SJCRH30 (cell line): ENCODE results near the gene ABCA3. TPM values are rescaled to one million over a fixed set of nuclear protein-coding genes. Genes with fewer than 3 reads are reported as not detected.

Experiments used
- DNase-seq, 2 experiments: peaks; one replicate each; pipeline ENCODE4 v3.0.0-alpha.2; 2015 to 2020
- H3K27ac ChIP-seq: fragments of 250-450 bp; sonication (Bioruptor Pico); 2 replicates; pipeline ENCODE4 v1.5.1; 2020; ENCODE audit warnings: mild to moderate bottlenecking, moderate library complexity
- H3K27me3 ChIP-seq: fragments of 250-450 bp; sonication (Bioruptor Pico); 2 replicates; pipeline ENCODE4 v1.5.1; 2020; ENCODE audit warnings: mild to moderate bottlenecking, moderate library complexity
- H3K36me3 ChIP-seq: fragments of 250-450 bp; sonication (Bioruptor Pico); 2 replicates; pipeline ENCODE4 v1.5.1; 2020; ENCODE audit warnings: mild to moderate bottlenecking, moderate library complexity
- H3K4me1 ChIP-seq: fragments of 250-450 bp; sonication (Bioruptor Pico); 2 replicates; pipeline ENCODE4 v1.5.1; 2020; ENCODE audit warnings: mild to moderate bottlenecking, moderate library complexity
- H3K4me3 ChIP-seq: fragments of 250-450 bp; sonication (Bioruptor Pico); 2 replicates; pipeline ENCODE4 v1.5.1; 2020; ENCODE audit warnings: mild to moderate bottlenecking, moderate library complexity
- H3K9me3 ChIP-seq: fragments of 250-450 bp; sonication (Bioruptor Pico); replicated peaks from 2 replicates; pipeline ENCODE4 v1.5.1; 2020; ENCODE audit warnings: mild to moderate bottlenecking, moderate library complexity
- total RNA-seq: library from RNA; depleted of rRNA; stranded (reverse); fragments of >200 nt; shearing (Covaris generic); gene quantifications from 2 replicates; pipeline ENCODE4 v1.2.3, GENCODE V29; 2014; rRNA removed

The ABCA3 gene
- total RNA-seq, 1 experiment from 2014 or later = 0.10 TPM

GRCh38 chr16:2226918-2227317, 113.6 kb downstream of the ABCA3 start:
- Histone ChIP-seq H3K4me3 (no peak overlapping the region), H3K9me3 (no peaks in the 10 kb centered on the region), H3K27ac (no peak overlapping the region), H3K27me3 (no peaks in the 10 kb centered on the region), H3K36me3 (peaks cover 3% of the 10 kb centered on the region; the same call in 1 of the 2 replicates), H3K4me1 (peaks cover 19% of the 10 kb centered on the region)
- DNase-seq = no peak

- no peak for DNase-seq
These were observed 114.2 kb downstream of the ABCA3 start for GRCh38 chr16:2226245-2226793.

More at GRCh38 chr16:2226245-2226793, 114.2 kb downstream of the ABCA3 start:
- Histone ChIP-seq H3K4me3 (no peak overlapping the region), H3K9me3 (no peaks in the 10 kb centered on the region), H3K36me3 (peaks cover 3% of the 10 kb centered on the region; the same call in 1 of the 2 replicates), H3K27me3 (no peaks in the 10 kb centered on the region), H3K27ac (no peak overlapping the region), H3K4me1 (peaks cover 14% of the 10 kb centered on the region)

Other genes starting within 250 kb of the ABCA3 start
- gene PKD1, start 204.8 kb downstream of the ABCA3 start, total RNA-seq = 47.1 and 51.9 TPM in 2 replicates
- gene RAB26, start 192.1 kb downstream of the ABCA3 start, total RNA-seq = 1.0 and 1.4 TPM in 2 replicates
- gene TRAF7, start 184.9 kb downstream of the ABCA3 start, total RNA-seq = 34.5 and 35.9 TPM in 2 replicates
- 0.13 and 0.24 TPM in 2 replicates for gene CASKIN1, start 144.1 kb downstream of the ABCA3 start, total RNA-seq
- 28.8 and 32.8 TPM in 2 replicates for gene MLST8, start 135.3 kb downstream of the ABCA3 start, total RNA-seq
- 3.6 and 4.1 TPM in 2 replicates for gene BRICD5, start 129.9 kb downstream of the ABCA3 start, total RNA-seq
- 13.1 and 14.2 TPM in 2 replicates for gene PGP, start 125.9 kb downstream of the ABCA3 start, total RNA-seq
- gene E4F1, start 117.1 kb downstream of the ABCA3 start, total RNA-seq = 18.6 and 19.6 TPM in 2 replicates
- 0.96 and 1.7 TPM in 2 replicates for gene DNASE1L2, start 104.3 kb downstream of the ABCA3 start, total RNA-seq
- gene ECI1, start 89.1 kb downstream of the ABCA3 start, total RNA-seq = 25.0 and 27.0 TPM in 2 replicates
- gene RNPS1, start 72.6 kb downstream of the ABCA3 start, total RNA-seq = 308 and 310 TPM in 2 replicates
- gene CCNF, start 88.7 kb upstream of the ABCA3 start, total RNA-seq = 52.8 and 54.8 TPM in 2 replicates
- 26.0 and 30.9 TPM in 2 replicates for gene TEDC2, start 119.4 kb upstream of the ABCA3 start, total RNA-seq
- gene NTN3, start 130.6 kb upstream of the ABCA3 start, total RNA-seq = 5.1 and 5.6 TPM in 2 replicates
- 19.8 and 21.8 TPM in 2 replicates for gene TBC1D24, start 134.4 kb upstream of the ABCA3 start, total RNA-seq
- 28.7 and 28.8 TPM in 2 replicates for gene ATP6V0C, start 173.2 kb upstream of the ABCA3 start, total RNA-seq
- 14.8 and 16.1 TPM in 2 replicates for gene AMDHD2, start 179.6 kb upstream of the ABCA3 start, total RNA-seq
- not detected in 2 replicates for gene CEMP1, start 190.7 kb upstream of the ABCA3 start, total RNA-seq
- gene PDPK1, start 197.3 kb upstream of the ABCA3 start, total RNA-seq = 27.9 and 28.0 TPM in 2 replicates